ENCODE measurements around the gene SFMBT2.

Gene SFMBT2

GRCh38 chr10:7410862-7411670, at the start of gene SFMBT2:
SFMBT2 (minus strand) TSS chr10:7411034; CDS start chr10:7381898, 29,136 bp downstream.
- Histone ChIP-seq H3K9ac (ENCODE audit: low read depth in 1 of 2, low read length in 2 of 2) (peak within 1 kb of the TSS; percentile 42 to 58), H3K27ac (ENCODE audit: low read depth, low read length) (no peak within 1 kb of the TSS), H3K4me3 (ENCODE audit: low read depth in 1 of 2, low read length in 2 of 2) (peak within 1 kb of the TSS; percentile 66 to 75), H3K27me3 (ENCODE audit: control insufficient read depth in 1 of 2, insufficient read depth in 2 of 2, low read length in 2 of 2) (peaks cover 0 to 4% of the 10 kb centered on the region in 2 donors), H3K4me1 (ENCODE audit: control insufficient read depth in 1 of 2, insufficient read depth in 2 of 2, low read length in 2 of 2) (peaks cover 0 to 20% of the 10 kb centered on the region in 2 donors), H3K9me3 (ENCODE audit: control insufficient read depth in 1 of 2, low read length in 2 of 2) (no peaks in the 10 kb centered on the region), H3K36me3 (ENCODE audit: control insufficient read depth in 1 of 2, insufficient read depth in 2 of 2, low read length in 2 of 2) (no peaks in the 10 kb centered on the region)

DNA sequence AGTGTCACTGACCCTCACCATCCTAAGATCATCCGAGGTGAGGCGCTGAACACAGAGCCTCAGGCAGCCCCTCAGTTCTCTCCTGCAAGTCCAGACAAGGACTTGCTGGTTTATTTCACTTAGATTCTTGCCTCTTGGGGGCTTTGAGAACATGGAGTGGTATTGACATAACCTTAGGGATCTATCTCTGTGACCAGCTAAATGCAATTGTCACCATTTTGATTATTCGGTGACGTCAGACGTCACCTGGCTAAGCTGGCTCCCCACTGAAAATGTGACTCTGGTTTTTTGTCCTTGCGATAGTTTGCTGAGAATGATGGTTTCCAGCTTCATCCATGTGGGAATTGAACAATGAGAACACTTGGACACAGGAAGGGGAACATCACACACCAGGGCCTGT, 49.2 kb upstream of the SFMBT2 start:
- Histone ChIP-seq H3K36me3 (ENCODE audit: control insufficient read depth in 1 of 2, insufficient read depth in 2 of 2, low read length in 2 of 2) (no peaks in the 10 kb centered on the region), H3K27ac (ENCODE audit: low read depth, low read length) (no peak overlapping the region), H3K4me3 (ENCODE audit: low read depth in 1 of 2, low read length in 2 of 2) (no peak overlapping the region), H3K9me3 (ENCODE audit: control insufficient read depth in 1 of 2, low read length in 2 of 2) (no peaks in the 10 kb centered on the region), H3K27me3 (ENCODE audit: control insufficient read depth in 1 of 2, insufficient read depth in 2 of 2, low read length in 2 of 2) (no peaks in the 10 kb centered on the region), H3K4me1 (ENCODE audit: control insufficient read depth in 1 of 2, insufficient read depth in 2 of 2, low read length in 2 of 2) (no peaks in the 10 kb centered on the region), H3K9ac (ENCODE audit: low read depth in 1 of 2, low read length in 2 of 2) (no peak overlapping the region)

DNA sequence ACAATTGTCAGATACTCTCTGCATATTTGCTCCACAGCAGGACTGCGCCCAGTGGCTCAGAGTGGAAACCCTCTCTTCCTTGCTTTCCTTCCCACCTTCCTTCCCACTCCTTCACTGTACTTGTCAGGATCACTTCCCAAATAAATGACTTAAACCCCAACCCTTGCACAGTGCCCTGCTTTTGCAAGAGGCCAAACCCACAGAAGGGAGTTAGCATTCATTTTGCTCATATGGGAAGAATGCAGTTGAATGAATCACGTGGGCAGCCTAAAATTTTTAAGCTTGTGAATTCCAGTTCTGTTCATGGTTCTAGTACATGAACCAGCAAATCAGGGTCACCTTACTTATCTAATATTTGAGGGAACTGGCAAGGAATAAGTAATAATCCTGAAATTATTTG, 47.7 kb upstream of the SFMBT2 start:
- no peaks in the 10 kb centered on the region for H3K27me3 ChIP-seq (ENCODE audit: control insufficient read depth in 1 of 2, insufficient read depth in 2 of 2, low read length in 2 of 2)
- no peaks in the 10 kb centered on the region for H3K9me3 ChIP-seq (ENCODE audit: control insufficient read depth in 1 of 2, low read length in 2 of 2)
- H3K9ac ChIP-seq (ENCODE audit: low read depth in 1 of 2, low read length in 2 of 2): no peak overlapping the region
- no peaks in the 10 kb centered on the region for H3K36me3 ChIP-seq (ENCODE audit: control insufficient read depth in 1 of 2, insufficient read depth in 2 of 2, low read length in 2 of 2)
- no peak overlapping the region for H3K4me3 ChIP-seq (ENCODE audit: low read depth in 1 of 2, low read length in 2 of 2)
- H3K27ac ChIP-seq (ENCODE audit: low read depth, low read length): no peak overlapping the region
- no peaks in the 10 kb centered on the region for H3K4me1 ChIP-seq (ENCODE audit: control insufficient read depth in 1 of 2, insufficient read depth in 2 of 2, low read length in 2 of 2)

- Histone ChIP-seq H3K9ac (ENCODE audit: low read depth in 1 of 2, low read length in 2 of 2) (no peak overlapping the region), H3K27me3 (ENCODE audit: control insufficient read depth in 1 of 2, insufficient read depth in 2 of 2, low read length in 2 of 2) (no peaks in the 10 kb centered on the region), H3K9me3 (ENCODE audit: control insufficient read depth in 1 of 2, low read length in 2 of 2) (no peaks in the 10 kb centered on the region), H3K36me3 (ENCODE audit: control insufficient read depth in 1 of 2, insufficient read depth in 2 of 2, low read length in 2 of 2) (no peaks in the 10 kb centered on the region), H3K4me3 (ENCODE audit: low read depth in 1 of 2, low read length in 2 of 2) (no peak overlapping the region), H3K4me1 (ENCODE audit: control insufficient read depth in 1 of 2, insufficient read depth in 2 of 2, low read length in 2 of 2) (no peaks in the 10 kb centered on the region), H3K27ac (ENCODE audit: low read depth, low read length) (no peak overlapping the region)
These were observed 46.9 kb upstream of the SFMBT2 start for GRCh38 chr10:7457478-7458316.

DNA sequence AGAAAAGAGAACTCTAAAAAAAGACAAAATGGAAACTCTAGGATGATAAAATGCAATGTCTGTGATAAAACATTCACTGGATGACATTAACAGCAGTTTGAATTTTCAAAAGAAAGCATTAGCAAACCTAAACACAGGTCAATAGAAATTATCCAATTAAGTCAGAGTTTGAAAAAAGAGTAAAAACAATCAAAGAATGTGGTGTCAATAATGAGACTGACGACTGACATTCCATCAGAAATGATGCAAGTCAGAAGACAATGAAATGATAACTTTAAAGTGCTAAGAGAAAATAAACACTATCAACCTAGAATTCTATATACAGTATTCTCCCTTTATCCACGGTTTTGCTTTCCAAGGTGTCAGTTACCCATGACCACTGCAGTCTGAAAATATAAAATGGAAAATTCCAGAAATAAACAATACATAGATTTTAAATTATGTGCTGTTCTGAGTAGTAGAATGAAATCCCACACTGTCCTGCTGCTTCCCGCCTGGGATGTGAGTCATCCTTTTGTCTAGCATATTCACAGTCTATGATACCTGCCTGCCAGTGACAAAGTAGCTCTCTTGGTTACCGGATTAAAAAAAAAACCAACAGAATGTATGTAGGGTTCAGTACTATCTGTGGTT, 38.3 kb upstream of the SFMBT2 start:
- Histone ChIP-seq H3K27me3 (ENCODE audit: control insufficient read depth in 1 of 2, insufficient read depth in 2 of 2, low read length in 2 of 2) (no peaks in the 10 kb centered on the region), H3K9ac (ENCODE audit: low read depth in 1 of 2, low read length in 2 of 2) (no peak overlapping the region), H3K36me3 (ENCODE audit: control insufficient read depth in 1 of 2, insufficient read depth in 2 of 2, low read length in 2 of 2) (no peaks in the 10 kb centered on the region), H3K27ac (ENCODE audit: low read depth, low read length) (no peak overlapping the region), H3K9me3 (ENCODE audit: control insufficient read depth in 1 of 2, low read length in 2 of 2) (peaks cover 12 to 20% of the 10 kb centered on the region in 2 donors), H3K4me1 (ENCODE audit: control insufficient read depth in 1 of 2, insufficient read depth in 2 of 2, low read length in 2 of 2) (no peaks in the 10 kb centered on the region), H3K4me3 (ENCODE audit: low read depth in 1 of 2, low read length in 2 of 2) (no peak overlapping the region)

DNA sequence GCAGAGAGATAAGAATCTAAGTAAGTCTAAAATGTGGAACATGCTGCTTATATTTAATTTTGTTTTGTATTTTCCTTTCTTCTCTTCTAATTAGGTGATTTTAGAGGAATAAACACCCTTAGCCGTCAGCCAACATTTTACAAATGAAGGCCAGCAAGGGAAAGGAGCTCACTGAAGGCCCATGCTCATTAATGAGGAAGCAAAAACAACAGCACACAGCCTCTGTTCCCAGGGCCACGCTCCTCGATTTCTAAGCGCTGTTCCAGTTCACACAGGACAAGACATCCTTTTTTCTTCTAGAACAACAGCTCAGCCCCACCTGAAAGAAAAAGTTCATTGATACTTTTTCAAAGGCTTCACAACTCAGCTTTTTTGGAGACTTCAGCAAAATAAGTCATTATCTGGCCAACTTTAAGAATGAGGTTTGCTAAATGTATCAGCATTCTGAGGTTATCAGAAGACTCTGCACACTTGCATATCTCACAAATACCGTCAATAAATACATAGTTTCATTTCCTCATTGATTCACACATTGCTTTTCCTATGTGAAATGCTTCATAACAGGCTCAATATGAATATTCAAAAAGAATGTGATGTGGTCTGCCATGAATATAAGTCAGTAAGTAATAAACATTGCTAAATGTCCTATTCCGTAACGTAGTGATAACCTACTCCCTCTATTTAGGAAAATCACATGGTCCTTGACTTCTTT, 34.8 kb upstream of the SFMBT2 start:
- Histone ChIP-seq H3K4me1 (ENCODE audit: control insufficient read depth in 1 of 2, insufficient read depth in 2 of 2, low read length in 2 of 2) (no peaks in the 10 kb centered on the region), H3K9me3 (ENCODE audit: control insufficient read depth in 1 of 2, low read length in 2 of 2) (peaks cover 12 to 20% of the 10 kb centered on the region in 2 donors), H3K4me3 (ENCODE audit: low read depth in 1 of 2, low read length in 2 of 2) (no peak overlapping the region), H3K27me3 (ENCODE audit: control insufficient read depth in 1 of 2, insufficient read depth in 2 of 2, low read length in 2 of 2) (no peaks in the 10 kb centered on the region), H3K36me3 (ENCODE audit: control insufficient read depth in 1 of 2, insufficient read depth in 2 of 2, low read length in 2 of 2) (no peaks in the 10 kb centered on the region), H3K27ac (ENCODE audit: low read depth, low read length) (no peak overlapping the region), H3K9ac (ENCODE audit: low read depth in 1 of 2, low read length in 2 of 2) (no peak overlapping the region)

GRCh38 chr10:7444551-7445121, 33.8 kb upstream of the SFMBT2 start:
- H3K4me1 ChIP-seq (ENCODE audit: control insufficient read depth in 1 of 2, insufficient read depth in 2 of 2, low read length in 2 of 2): no peaks in the 10 kb centered on the region
- no peaks in the 10 kb centered on the region for H3K27me3 ChIP-seq (ENCODE audit: control insufficient read depth in 1 of 2, insufficient read depth in 2 of 2, low read length in 2 of 2)
- no peaks in the 10 kb centered on the region for H3K36me3 ChIP-seq (ENCODE audit: control insufficient read depth in 1 of 2, insufficient read depth in 2 of 2, low read length in 2 of 2)
- no peak overlapping the region for H3K9ac ChIP-seq (ENCODE audit: low read depth in 1 of 2, low read length in 2 of 2)
- no peak overlapping the region for H3K27ac ChIP-seq (ENCODE audit: low read depth, low read length)
- peaks cover 9 to 18% of the 10 kb centered on the region in 2 donors for H3K9me3 ChIP-seq (ENCODE audit: control insufficient read depth in 1 of 2, low read length in 2 of 2)
- no peak overlapping the region for H3K4me3 ChIP-seq (ENCODE audit: low read depth in 1 of 2, low read length in 2 of 2)

DNA sequence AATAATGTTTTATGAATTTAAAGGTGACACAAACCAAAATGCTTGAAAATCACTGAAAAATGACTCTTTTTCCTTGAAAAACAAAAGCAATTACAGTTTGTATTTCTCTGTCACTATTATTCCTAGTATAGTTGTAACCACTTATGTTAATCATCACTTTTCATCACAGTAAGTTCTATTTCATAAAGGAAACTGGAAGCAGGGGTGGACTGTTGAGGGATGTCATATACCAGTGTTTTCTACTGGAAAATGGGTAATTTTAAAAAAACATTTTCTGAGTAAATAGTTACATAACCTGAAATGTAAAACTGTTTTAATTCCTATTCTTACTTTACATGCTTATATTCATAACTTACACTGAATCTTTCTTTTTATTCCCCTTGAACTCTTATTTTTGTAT, 32.2 kb upstream of the SFMBT2 start:
- Histone ChIP-seq H3K36me3 (ENCODE audit: control insufficient read depth in 1 of 2, insufficient read depth in 2 of 2, low read length in 2 of 2) (no peaks in the 10 kb centered on the region), H3K27me3 (ENCODE audit: control insufficient read depth in 1 of 2, insufficient read depth in 2 of 2, low read length in 2 of 2) (no peaks in the 10 kb centered on the region), H3K27ac (ENCODE audit: low read depth, low read length) (no peak overlapping the region), H3K4me1 (ENCODE audit: control insufficient read depth in 1 of 2, insufficient read depth in 2 of 2, low read length in 2 of 2) (no peaks in the 10 kb centered on the region), H3K9me3 (ENCODE audit: control insufficient read depth in 1 of 2, low read length in 2 of 2) (peaks cover 0 to 2% of the 10 kb centered on the region in 2 donors), H3K9ac (ENCODE audit: low read depth in 1 of 2, low read length in 2 of 2) (no peak overlapping the region), H3K4me3 (ENCODE audit: low read depth in 1 of 2, low read length in 2 of 2) (no peak overlapping the region)

- Histone ChIP-seq H3K27ac (ENCODE audit: low read depth, low read length) (no peak overlapping the region), H3K27me3 (ENCODE audit: control insufficient read depth in 1 of 2, insufficient read depth in 2 of 2, low read length in 2 of 2) (no peaks in the 10 kb centered on the region), H3K9me3 (ENCODE audit: control insufficient read depth in 1 of 2, low read length in 2 of 2) (no peaks in the 10 kb centered on the region), H3K4me1 (ENCODE audit: control insufficient read depth in 1 of 2, insufficient read depth in 2 of 2, low read length in 2 of 2) (no peaks in the 10 kb centered on the region), H3K9ac (ENCODE audit: low read depth in 1 of 2, low read length in 2 of 2) (no peak overlapping the region), H3K4me3 (ENCODE audit: low read depth in 1 of 2, low read length in 2 of 2) (no peak overlapping the region), H3K36me3 (ENCODE audit: control insufficient read depth in 1 of 2, insufficient read depth in 2 of 2, low read length in 2 of 2) (no peaks in the 10 kb centered on the region)
These were observed 30.7 kb upstream of the SFMBT2 start for GRCh38 chr10:7441403-7442147.
